ENCODE measurements around the gene AARS2. TPM values are rescaled to one million over a fixed set of nuclear protein-coding genes. Genes with fewer than 3 reads are reported as not detected.

AARS2 gene
- polyA plus RNA-seq, 10 donors: 7.1 to 10.1 (median 8.2) TPM

DNA sequence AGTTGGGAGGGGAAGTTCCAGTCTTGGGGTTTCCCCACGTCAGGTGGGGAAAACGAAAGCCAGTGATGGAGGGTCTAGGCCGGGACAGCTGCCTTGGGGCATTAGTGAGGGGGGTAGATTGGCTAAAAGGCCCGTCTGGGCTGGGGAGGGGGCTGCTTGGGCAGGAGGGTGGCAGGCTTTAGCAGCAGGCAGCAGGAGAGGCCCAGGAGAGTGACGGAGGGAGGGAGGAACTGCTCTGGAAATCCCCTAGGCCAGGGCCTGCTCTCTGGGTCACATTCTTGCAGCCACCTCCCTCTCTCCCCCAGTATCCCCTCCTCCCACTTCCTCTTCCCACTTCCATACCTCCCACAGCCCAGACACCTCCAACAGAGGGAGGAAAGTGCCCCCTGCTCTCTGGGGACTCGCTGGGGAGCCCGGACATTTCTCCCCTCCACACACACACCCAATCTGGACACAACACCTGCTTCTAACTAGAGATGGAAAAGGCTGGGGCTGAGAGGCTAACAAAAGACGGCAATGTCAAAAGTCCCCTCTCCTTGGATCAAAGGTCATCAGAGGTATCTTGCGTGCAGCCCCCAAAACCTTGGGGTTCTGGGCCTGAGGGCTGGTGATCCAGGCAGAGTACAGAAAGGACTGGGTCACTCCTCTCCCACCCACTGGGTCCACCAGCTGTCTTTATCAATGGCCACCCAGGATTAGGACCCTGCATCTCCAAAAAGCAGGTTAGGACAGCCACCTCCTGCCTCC, 49.6 kb downstream of the AARS2 start:
- DNase-seq: no peak

GRCh38 chr6:44262467-44263353, 50.4 kb downstream of the AARS2 start:
- DNase-seq: no peak

DNA sequence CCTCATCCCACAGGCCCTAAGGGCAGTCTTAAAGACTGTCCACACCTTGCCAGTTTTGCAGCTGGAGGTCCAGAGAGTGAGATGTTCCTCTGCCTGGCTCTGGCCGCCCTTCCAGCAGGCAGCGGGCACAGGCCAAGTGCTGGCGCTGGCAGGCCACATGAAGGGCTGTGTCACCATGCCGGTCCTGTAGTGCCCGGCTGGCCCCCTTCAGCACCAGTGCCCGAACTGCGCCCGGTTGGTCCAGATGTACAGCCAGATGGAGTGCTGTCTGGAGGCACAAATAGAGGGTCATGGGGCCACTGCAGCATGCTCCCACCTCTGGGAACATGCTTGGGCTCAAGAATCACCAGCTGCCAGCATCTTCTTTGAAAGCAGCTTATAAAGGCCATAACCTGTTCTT, 51.6 kb downstream of the AARS2 start:
- no peak for DNase-seq

GRCh38 chr6:44260451-44261297, 52.5 kb downstream of the AARS2 start:
- DNase-seq: no peak

GRCh38 chr6:44260011-44260410, 53.1 kb downstream of the AARS2 start:
- DNase-seq: no peak

DNA sequence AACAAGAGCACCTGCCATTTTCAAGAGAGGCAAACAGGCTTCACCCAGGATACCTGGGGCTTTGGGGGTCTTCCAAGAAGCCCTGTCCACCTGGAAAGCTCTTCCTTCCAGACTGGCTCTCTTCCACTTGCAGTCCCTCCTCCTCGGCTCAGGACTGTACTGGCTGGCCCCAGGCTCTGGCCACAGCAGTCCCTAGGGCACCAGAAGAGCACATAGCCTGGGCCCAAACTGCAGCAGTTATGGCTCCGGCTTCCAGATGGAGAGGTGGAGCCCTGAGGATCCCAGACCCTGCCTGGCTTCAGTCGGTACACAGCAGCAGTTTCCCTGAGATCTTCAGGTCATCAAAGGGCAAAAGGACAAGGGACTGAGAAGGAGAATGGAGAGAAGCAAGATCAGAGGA, 54.2 kb downstream of the AARS2 start:
- DNase-seq: no peak

DNA sequence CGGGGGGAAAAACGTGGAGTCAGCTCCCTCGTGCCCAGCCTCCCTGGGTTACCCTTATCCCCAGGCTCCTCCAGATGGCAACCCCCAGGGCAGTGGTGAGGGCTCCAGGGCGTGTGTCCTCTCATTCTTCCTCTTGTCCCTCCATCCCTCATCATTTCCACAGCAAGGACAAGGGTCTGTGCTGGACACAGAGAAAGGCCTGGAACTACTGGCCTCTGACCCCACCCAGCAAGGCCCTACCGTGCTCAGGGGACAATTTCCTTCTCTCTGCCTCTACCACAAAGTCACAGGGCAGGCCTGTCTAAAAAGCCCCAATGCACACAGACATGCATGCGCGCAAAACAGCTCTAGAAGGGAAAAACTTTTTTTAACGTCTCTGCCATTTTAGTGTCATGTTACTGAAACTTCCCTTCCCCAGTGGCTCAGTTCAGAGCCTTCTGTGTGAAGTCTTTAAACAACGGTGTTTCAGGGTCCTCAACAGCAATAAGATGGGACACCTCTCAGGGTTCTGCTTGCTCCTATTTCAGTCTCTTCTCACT, 54.8 kb downstream of the AARS2 start:
- no peak for DNase-seq

DNA sequence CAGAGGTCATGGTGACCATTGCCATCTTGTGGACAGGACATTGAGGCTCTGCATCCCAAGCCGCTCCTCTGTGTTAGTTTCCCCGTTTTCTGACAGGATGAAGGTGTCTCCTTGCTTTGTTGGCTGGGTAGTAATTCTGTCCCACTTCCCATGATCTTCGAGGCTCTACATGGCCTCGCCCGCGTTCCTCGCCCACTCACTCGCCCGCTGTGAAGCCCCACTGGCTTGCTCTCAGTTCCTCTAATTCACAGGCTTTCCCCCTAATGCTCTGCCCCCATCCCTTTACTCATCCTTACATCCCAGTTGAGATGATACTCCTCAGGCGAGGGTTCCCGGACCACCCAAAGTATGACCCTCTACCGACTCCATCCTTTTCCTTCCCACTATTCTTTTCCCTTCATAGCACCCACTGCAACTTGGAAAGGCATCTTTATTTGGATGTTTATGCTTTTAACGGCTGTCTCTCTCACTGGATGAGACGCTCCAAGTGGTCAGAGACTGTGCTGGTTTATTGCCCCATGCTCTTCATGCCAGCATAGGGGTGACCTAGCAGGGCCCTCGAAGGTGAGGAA, 55.3 kb downstream of the AARS2 start:
- no peak for DNase-seq

- peak; percentile 64 to 93 (median 81) for DNase-seq
Observed at GRCh38 chr6:44257025-44257752, 56.0 kb downstream of the AARS2 start, which contains the start of gene SLC35B2. Gene SLC35B2 (minus strand): TSS chr6:44257528. CDS start chr6:44257410, 118 bp downstream.

DNA sequence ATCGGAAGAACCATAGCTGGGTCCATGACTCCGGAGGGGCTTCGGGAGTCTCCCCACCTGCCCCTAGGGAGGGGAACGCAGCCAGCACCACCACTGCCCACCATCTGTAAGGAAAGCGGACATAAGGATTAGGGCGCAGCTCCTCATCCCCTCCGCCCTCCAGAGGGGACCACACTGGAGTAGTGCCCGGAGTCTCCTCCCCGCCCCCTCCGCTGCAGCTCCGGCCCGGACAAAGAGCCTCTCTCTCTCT, 56.4 kb downstream of the AARS2 start:
- peak in 1 of 3 donors; percentile 64 for DNase-seq

- no peak for DNase-seq
Observed at GRCh38 chr6:44255871-44256774, 57.0 kb downstream of the AARS2 start.

DNA sequence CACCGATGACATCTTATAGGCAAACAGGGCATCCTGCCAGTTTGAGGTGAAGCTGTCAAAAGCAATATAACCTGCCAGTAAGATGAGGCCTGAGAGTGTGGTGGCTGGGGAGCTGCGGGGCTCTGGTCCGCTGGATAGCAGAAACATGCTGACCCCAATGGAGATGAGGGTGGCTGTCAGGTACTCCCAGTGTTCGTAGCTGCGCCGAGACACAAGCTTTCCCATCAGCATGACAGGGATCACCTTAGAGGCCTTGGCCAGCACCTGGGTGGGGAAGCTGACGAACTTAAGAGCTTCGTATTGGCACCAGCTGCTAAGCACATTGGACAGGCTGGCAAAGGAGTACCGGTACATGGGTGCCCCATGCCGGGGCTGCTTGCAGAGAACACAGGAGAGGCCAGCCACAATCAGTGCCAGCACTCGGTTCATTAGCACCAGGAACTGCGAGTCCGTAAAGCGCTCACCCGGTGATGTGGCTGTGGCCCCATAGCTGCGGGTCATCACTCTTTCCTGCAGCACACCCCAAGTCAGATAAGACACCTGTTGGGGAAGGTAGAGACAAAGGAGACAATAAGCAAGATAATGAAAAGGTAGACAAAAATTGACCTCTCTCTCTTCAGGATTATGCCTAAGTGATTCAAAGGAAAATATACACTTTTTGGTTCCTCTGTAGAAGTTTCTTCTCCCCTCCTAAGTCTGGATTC, 57.9 kb downstream of the AARS2 start:
- DNase-seq: no peak

DNA sequence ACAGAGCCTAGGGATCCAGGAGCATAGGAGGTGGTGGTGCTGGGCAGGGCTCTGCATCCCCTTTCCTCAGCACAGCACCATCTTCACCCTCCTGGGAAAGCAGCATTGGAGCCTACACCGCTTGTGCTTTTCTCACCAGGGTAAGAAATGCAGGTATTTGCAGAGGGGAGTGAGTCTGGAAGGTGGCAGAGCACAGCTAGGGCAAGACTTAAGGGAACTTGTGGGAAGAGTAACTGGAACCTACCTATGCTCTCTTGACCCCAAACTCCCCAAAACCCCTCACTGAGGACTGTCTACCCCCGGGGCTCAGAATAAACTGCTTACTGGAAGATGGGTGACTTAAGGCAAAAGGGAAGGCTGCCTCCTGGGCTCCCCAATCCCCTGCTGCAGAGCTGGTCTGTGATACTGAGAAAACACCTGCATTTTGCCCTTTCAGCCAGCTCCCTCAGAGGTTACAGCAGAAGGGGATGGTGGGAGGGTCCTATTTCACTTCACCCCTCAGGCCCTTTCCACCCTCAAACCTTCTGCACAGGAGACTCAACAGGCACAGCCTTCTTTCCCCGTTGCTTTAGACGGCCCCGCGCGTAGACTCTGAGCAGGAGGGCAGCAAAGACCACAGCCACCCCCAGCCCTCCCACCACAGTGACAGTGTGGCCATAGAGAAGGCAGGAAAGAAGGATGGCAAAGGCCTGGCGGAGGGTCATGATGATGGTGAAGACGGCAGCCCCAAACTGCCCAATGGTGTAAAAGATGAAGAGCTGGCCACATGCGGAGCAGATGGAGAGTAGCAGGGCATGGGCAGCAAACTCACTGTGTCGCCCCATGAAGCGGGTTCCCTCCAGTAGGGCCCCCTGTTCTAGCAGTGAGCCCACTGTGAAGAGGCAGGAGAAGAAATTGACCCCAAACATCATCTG, 58.7 kb downstream of the AARS2 start:
- DNase-seq: no peak

DNA sequence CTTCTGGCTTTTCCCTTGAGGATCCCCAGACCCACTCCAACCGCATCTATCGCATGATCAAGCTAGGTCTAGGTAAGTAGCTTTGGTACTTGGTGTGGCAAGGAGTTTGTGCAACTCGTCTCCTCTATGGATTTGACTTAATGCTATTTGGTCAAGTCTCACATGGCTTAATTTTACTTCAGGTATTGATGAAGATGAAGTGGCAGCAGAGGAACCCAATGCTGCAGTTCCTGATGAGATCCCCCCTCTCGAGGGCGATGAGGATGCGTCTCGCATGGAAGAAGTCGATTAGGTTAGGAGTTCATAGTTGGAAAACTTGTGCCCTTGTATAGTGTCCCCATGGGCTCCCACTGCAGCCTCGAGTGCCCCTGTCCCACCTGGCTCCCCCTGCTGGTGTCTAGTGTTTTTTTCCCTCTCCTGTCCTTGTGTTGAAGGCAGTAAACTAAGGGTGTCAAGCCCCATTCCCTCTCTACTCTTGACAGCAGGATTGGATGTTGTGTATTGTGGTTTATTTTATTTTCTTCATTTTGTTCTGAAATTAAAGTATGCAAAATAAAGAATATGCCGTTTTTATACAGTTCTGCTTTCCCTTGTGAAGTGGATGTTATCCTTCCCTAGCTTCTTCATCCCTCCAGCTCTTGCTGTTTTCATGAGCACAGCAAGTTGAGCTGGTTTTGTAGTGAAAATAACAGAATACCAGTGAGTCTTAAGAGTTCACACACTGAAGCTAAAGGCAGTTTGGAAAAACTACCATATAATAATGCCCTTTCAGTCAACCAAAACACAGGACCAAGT, 59.6 kb downstream of the AARS2 start:
- DNase-seq: no peak

- DNase-seq: no peak
Observed at GRCh38 chr6:44251576-44252524, 61.3 kb downstream of the AARS2 start.

GRCh38 chr6:44250718-44251123, 62.4 kb downstream of the AARS2 start:
- DNase-seq: no peak
